Naive B cell (primary cell): Measurements from ENCODE around the gene PIK3AP1. TPM values are rescaled to one million over a fixed set of nuclear protein-coding genes. Genes with fewer than 3 reads are reported as not detected.
"Not testable (repeated sequence)": the region's sequence is repeated elsewhere in the genome, so short reads cannot be mapped to it uniquely, and the experiment has no call there.

ENCODE experiments used
- ATAC-seq, 2 donors: fragments of 150-1000 bp; cut with Tn5 transposase; 2 replicates each; pipeline ENCODE4 v1.10.0; 2021; ENCODE audit warnings: low read depth in 2 of 2, mild to moderate bottlenecking in 2 of 2, moderate library complexity in 2 of 2
- DNase-seq: peaks from one replicate; pipeline ENCODE4 v3.0.0; 2022
- H3K27ac Mint-ChIP-seq, 6 donors: one replicate each; pipeline ENCODE4 v1.8.0; 2020 to 2022; ENCODE audit warnings: mild to moderate bottlenecking in 6 of 6, mixed read lengths in 6 of 6, moderate library complexity in 5 of 6, inconsistent platforms in 2 of 6
- H3K27me3 Mint-ChIP-seq, 3 donors: one replicate each; pipeline ENCODE4 v1.8.0; 2021 to 2022; ENCODE audit warnings: mixed read lengths in 3 of 3, mild to moderate bottlenecking in 1 of 3
- H3K36me3 Mint-ChIP-seq, 2 donors: one replicate each; pipeline ENCODE4 v1.8.0; 2020 to 2022; ENCODE audit warnings: mixed read lengths in 2 of 2, inconsistent platforms in 1 of 2, mild to moderate bottlenecking in 1 of 2
- H3K4me1 Mint-ChIP-seq, 3 donors: one replicate each; pipeline ENCODE4 v1.8.0; 2020 to 2022; ENCODE audit warnings: mixed read lengths in 3 of 3, inconsistent platforms in 1 of 3, mild to moderate bottlenecking in 1 of 3, moderate library complexity in 1 of 3
- H3K4me3 Mint-ChIP-seq, 8 donors: one replicate each; pipeline ENCODE4 v1.8.0; 2020 to 2022; ENCODE audit warnings: mild to moderate bottlenecking in 8 of 8, mixed read lengths in 8 of 8, moderate library complexity in 8 of 8, inconsistent platforms in 2 of 8
- H3K9me3 Mint-ChIP-seq, 7 donors: one replicate each; pipeline ENCODE4 v1.8.0; 2020 to 2022; ENCODE audit warnings: mixed read lengths in 7 of 7, mild to moderate bottlenecking in 5 of 7, inconsistent platforms in 2 of 7, moderate library complexity in 1 of 7
- polyA plus RNA-seq, 6 donors: library from polyadenylated mRNA; unstranded; fragments of 300-500 nt; fragmentation: Illumina TruSeq; gene quantifications; one replicate each; pipeline ENCODE4 v1.2.3, GENCODE V29; 2021; ENCODE audit warnings: low read depth in 6 of 6

Gene PIK3AP1
- polyA plus RNA-seq, 6 donors from 2014 or later = 153 to 247 (median 170) TPM

- Mint-ChIP-seq H3K27me3 (no peaks in the 10 kb centered on the region), H3K4me3 (no peak overlapping the region), H3K27ac (no peak overlapping the region), H3K36me3 (peaks cover 0 to 5% of the 10 kb centered on the region in 2 donors), H3K9me3 (no peaks in the 10 kb centered on the region), H3K4me1 (peaks cover 15 to 22% (median 19%) of the 10 kb centered on the region in 3 donors)
- no peak for ATAC-seq
- DNase-seq = no peak
Measured at GRCh38 chr10:96568402-96568801, 151.9 kb downstream of the PIK3AP1 start.

GRCh38 chr10:96565774-96566173, 154.5 kb downstream of the PIK3AP1 start:
- DNase-seq (no peak), ATAC-seq (no peak)
- Mint-ChIP-seq H3K4me3 (no peak overlapping the region), H3K9me3 (no peaks in the 10 kb centered on the region), H3K4me1 (peaks cover 7 to 15% (median 12%) of the 10 kb centered on the region in 3 donors), H3K36me3 (peaks cover 0 to 8% of the 10 kb centered on the region in 2 donors), H3K27me3 (no peaks in the 10 kb centered on the region), H3K27ac (no peak overlapping the region)

GRCh38 chr10:96560966-96561887, 159.1 kb downstream of the PIK3AP1 start:
- no peaks in the 10 kb centered on the region for H3K9me3 Mint-ChIP-seq
- DNase-seq (no peak), ATAC-seq (no peak)
- H3K36me3 Mint-ChIP-seq = peaks cover 5 to 21% of the 10 kb centered on the region in 2 donors
- peak overlapping the region in 1 of 6 donors; percentile 86 for H3K27ac Mint-ChIP-seq
- no peaks in the 10 kb centered on the region for H3K27me3 Mint-ChIP-seq
- no peak overlapping the region for H3K4me3 Mint-ChIP-seq
- peaks cover 0 to under 1% (median 0%) of the 10 kb centered on the region in 3 donors for H3K4me1 Mint-ChIP-seq

GRCh38 chr10:96560489-96560888, 159.8 kb downstream of the PIK3AP1 start:
- DNase-seq = no peak
- H3K4me1 Mint-ChIP-seq = no peaks in the 10 kb centered on the region
- H3K36me3 Mint-ChIP-seq = peaks cover 5 to 21% of the 10 kb centered on the region in 2 donors
- peak overlapping the region in 2 of 6 donors; percentile 1 to 12 for H3K27ac Mint-ChIP-seq
- H3K9me3 Mint-ChIP-seq = no peaks in the 10 kb centered on the region
- no peak for ATAC-seq
- no peak overlapping the region for H3K4me3 Mint-ChIP-seq
- H3K27me3 Mint-ChIP-seq = no peaks in the 10 kb centered on the region

- DNase-seq = no peak
- Mint-ChIP-seq H3K27ac (no peak overlapping the region), H3K27me3 (no peaks in the 10 kb centered on the region), H3K4me3 (no peak overlapping the region), H3K36me3 (peaks cover 11 to 14% of the 10 kb centered on the region in 2 donors), H3K4me1 (no peaks in the 10 kb centered on the region), H3K9me3 (no peaks in the 10 kb centered on the region)
- ATAC-seq = no peak
Measured at GRCh38 chr10:96556003-96556402, 164.3 kb downstream of the PIK3AP1 start.

- H3K27me3 Mint-ChIP-seq = no peaks in the 10 kb centered on the region
- DNase-seq (no peak), ATAC-seq (no peak)
- H3K27ac Mint-ChIP-seq = no peak overlapping the region
- no peaks in the 10 kb centered on the region for H3K4me1 Mint-ChIP-seq
- peaks cover 9 to 11% of the 10 kb centered on the region in 2 donors for H3K36me3 Mint-ChIP-seq
- H3K4me3 Mint-ChIP-seq = no peak overlapping the region
- H3K9me3 Mint-ChIP-seq = no peaks in the 10 kb centered on the region
Measured at GRCh38 chr10:96555330-96555729, 165.0 kb downstream of the PIK3AP1 start.

GRCh38 chr10:96548589-96548988, 171.7 kb downstream of the PIK3AP1 start:
- no peak for DNase-seq
- Mint-ChIP-seq H3K4me3 (no peak overlapping the region), H3K27ac (peak overlapping the region in 2 of 6 donors; percentile 34 to 39), H3K9me3 (no peaks in the 10 kb centered on the region), H3K36me3 (peaks cover 12 to 15% of the 10 kb centered on the region in 2 donors), H3K27me3 (no peaks in the 10 kb centered on the region), H3K4me1 (peaks cover 0 to 7% (median 0%) of the 10 kb centered on the region in 3 donors)
- no peak for ATAC-seq

GRCh38 chr10:96545558-96545957, 174.8 kb downstream of the PIK3AP1 start:
- DNase-seq, H3K27me3 Mint-ChIP-seq, H3K9me3 Mint-ChIP-seq, ATAC-seq, H3K4me3 Mint-ChIP-seq: not testable (repeated sequence)
- Mint-ChIP-seq H3K4me1 (peaks cover 0 to 12% (median 0%) of the 10 kb centered on the region in 3 donors), H3K36me3 (peaks cover 10 to 23% of the 10 kb centered on the region in 2 donors), H3K27ac (peak overlapping the region in 1 of 6 donors; percentile 46)

Other genes starting within 250 kb of the PIK3AP1 start
- under 1 TPM in 4 of 6 donors, not detected in 2; 0.03 to 0.77 (median 0.32) TPM for gene TLL2, start 206.6 kb downstream of the PIK3AP1 start, polyA plus RNA-seq
- gene TM9SF3, start 133.5 kb downstream of the PIK3AP1 start, polyA plus RNA-seq = 10 to 100 TPM; 36.7 to 68.0 (median 45.8) TPM
- 10 to 100 TPM; 26.7 to 68.2 (median 47.2) TPM for gene LCOR, start 111.8 kb upstream of the PIK3AP1 start, polyA plus RNA-seq